Measurements from ENCODE around the gene IRF4.

IRF4 gene

GRCh38 chr6:445571-446417, 54.2 kb downstream of the IRF4 start:
- no peak for DNase-seq

GRCh38 chr6:446418-447366, 55.1 kb downstream of the IRF4 start:
- peak; percentile 84 for DNase-seq

GRCh38 chr6:447381-448165, 56.0 kb downstream of the IRF4 start:
- DNase-seq, result peak; percentile 33

- DNase-seq, result no peak
Observed at GRCh38 chr6:448296-449056, 56.9 kb downstream of the IRF4 start.

GRCh38 chr6:449057-449430, 57.5 kb downstream of the IRF4 start:
- no peak for DNase-seq

GRCh38 chr6:449486-450419, 58.2 kb downstream of the IRF4 start:
- no peak for DNase-seq

GRCh38 chr6:451336-451735, 59.8 kb downstream of the IRF4 start:
- no peak for DNase-seq

- no peak for DNase-seq
Observed at GRCh38 chr6:451847-452246, 60.3 kb downstream of the IRF4 start.

- DNase-seq, result no peak
Observed at GRCh38 chr6:452301-453067, 60.9 kb downstream of the IRF4 start.

- no peak for DNase-seq
Observed at GRCh38 chr6:453152-453551, 61.6 kb downstream of the IRF4 start.

GRCh38 chr6:454148-454991, 62.8 kb downstream of the IRF4 start:
- DNase-seq, result no peak

GRCh38 chr6:455006-455585, 63.5 kb downstream of the IRF4 start:
- no peak for DNase-seq

GRCh38 chr6:455835-456234, 64.3 kb downstream of the IRF4 start:
- DNase-seq, result no peak

- DNase-seq, result no peak
Observed at GRCh38 chr6:456358-456867, 64.9 kb downstream of the IRF4 start.

- DNase-seq, result no peak
Observed at GRCh38 chr6:456887-457286, 65.3 kb downstream of the IRF4 start.
